Measurements from ENCODE around the gene PRKCE. TPM values are rescaled to one million over a fixed set of nuclear protein-coding genes. Genes with fewer than 3 reads are reported as not detected.

PRKCE gene
- total and polyA plus RNA-seq, 2 of the 8 experiments (the other 6 are each of a cell fraction or from before 2014, with no cell fraction given), result 0.54 to 2.1 TPM

GRCh38 chr2:46126571-46126970, 475.1 kb downstream of the PRKCE start:
- Histone ChIP-seq H3K4me1 (replicated peaks in 1 of 4; ENCODE audit: control insufficient read depth in 3 of 4, insufficient read depth in 4 of 4, low read length in 3 of 4) (no peaks in the 10 kb centered on the region), H2AK5ac (ENCODE audit: low read depth, low read length) (no peak overlapping the region), H3K23me2 (ENCODE audit: low read depth, low read length) (no peaks in the 10 kb centered on the region), H3K18ac (ENCODE audit: extremely low read depth, low read length) (no peak overlapping the region), H2BK15ac (ENCODE audit: low read length) (no peak overlapping the region), H3K4me2 (ENCODE audit: insufficient read depth in 1 of 2, low read depth in 2 of 2, low read length in 2 of 2) (no peak overlapping the region), H2BK120ac (replicated peaks; ENCODE audit: low read depth, low read length) (no peak overlapping the region), H2BK12ac (ENCODE audit: low read depth, low read length) (no peak overlapping the region), H4K5ac (ENCODE audit: insufficient read length, low read depth, low read length) (no peak overlapping the region), H3K9me3 (ENCODE audit: insufficient read depth in 2 of 2, low read depth in 1 of 2, low read length in 1 of 2) (no peaks in the 10 kb centered on the region), H3K79me1 (ENCODE audit: low read depth, low read length) (no peaks in the 10 kb centered on the region), H3K9ac (replicated peaks in 1 of 4; ENCODE audit: extremely low read depth in 1 of 4, low read depth in 3 of 4, low read length in 3 of 4) (no peak overlapping the region), H3K27ac (ENCODE audit: low read depth, low read length) (no peak overlapping the region), H2BK20ac (ENCODE audit: low read length) (no peak overlapping the region), H3K23ac (ENCODE audit: insufficient read length) (no peak overlapping the region), H3K79me2 (ENCODE audit: control insufficient read depth in 1 of 2, insufficient read depth in 2 of 2, low read length in 2 of 2) (no peaks in the 10 kb centered on the region), H4K20me1 (replicated peaks in 1 of 2; ENCODE audit: control insufficient read depth in 1 of 2, insufficient read depth in 2 of 2, low read length in 2 of 2) (no peaks in the 10 kb centered on the region), H3K36me3 (ENCODE audit: control insufficient read depth in 2 of 4, insufficient read depth in 4 of 4, low read length in 3 of 4) (no peaks in the 10 kb centered on the region), H3K14ac (ENCODE audit: insufficient read length) (no peak overlapping the region), H2BK5ac (ENCODE audit: low read depth, low read length) (no peak overlapping the region), H3K56ac (replicated peaks; ENCODE audit: insufficient read length, low read depth, low read length) (no peak overlapping the region), H3K4me3 (ENCODE audit: extremely low read depth in 1 of 4, insufficient read depth in 2 of 4, low read depth in 3 of 4, low read length in 4 of 4) (no peak overlapping the region), H3K4ac (replicated peaks; ENCODE audit: insufficient read length, low read depth, low read length) (no peak overlapping the region), H3K27me3 (replicated peaks in 1 of 4; ENCODE audit: control insufficient read depth in 3 of 4, extremely low read depth in 1 of 4, insufficient read depth in 3 of 4, low read length in 3 of 4) (no peaks in the 10 kb centered on the region), H4K8ac (ENCODE audit: extremely low read depth, insufficient read depth, low read length) (no peak overlapping the region), H2AFZ (ENCODE audit: low read length) (no peak overlapping the region), H4K91ac (replicated peaks; ENCODE audit: insufficient read length, low read length) (no peak overlapping the region)
- FAIRE-seq, result no peak
- CTCF ChIA-PET (ENCODE audit: partially characterized antibody), result interaction anchor here (1.3 kb wide), 1 partner anchor 21 kb away, joined by 3 read pairs; no protein-coding TSS in a partner anchor
- no peak for DNase-seq (ENCODE audit: low read depth in 1 of 2, low spot score in 2 of 2)
- POLR2A ChIA-PET (ENCODE audit: partially characterized antibody), result no interaction called here
- WGBS, 2 experiments (ENCODE audit: extremely low coverage in 1 of 2, insufficient coverage in 1 of 2, insufficient read length in 1 of 2, insufficient replicate concordance in 2 of 2, low coverage in 1 of 2, low lambda C conversion rate in 2 of 2, missing lambda C conversion rate in 1 of 2), result 87% methylated on average over 4 of the region's 4 CpGs; no CpG with 5 or more reads in 1 of the 2 experiments
- TF ChIP-seq SRF (IDR thresholded peaks at IDR 0.05; ENCODE audit: low read depth, low read length), result no peak
- TF ChIP-seq SIN3A (conservative IDR thresholded peaks at IDR 0.05 in 1 of 2, IDR thresholded peaks at IDR 0.05 in 1 of 2; ENCODE audit: low read depth in 1 of 2, low read length in 2 of 2), result no peak
